Epithelial cell of proximal tubule (primary cell): Measurements from ENCODE around the gene EXD3. TPM values are rescaled to one million over a fixed set of nuclear protein-coding genes. Genes with fewer than 3 reads are reported as not detected.

ENCODE experiments used
- DNase-seq: peaks from one replicate; pipeline ENCODE4 v3.0.0-alpha.2; 2011; ENCODE audit warnings: low read depth
- H3K4me3 ChIP-seq: 2 replicates; pipeline ENCODE4 v1.5.1; 2011; ENCODE audit warnings: low read depth, mild to moderate bottlenecking, low read length
- CTCF ChIP-seq: conservative IDR thresholded peaks from 2 replicates; pipeline ENCODE4 v1.5.1; 2012; ENCODE audit warnings: low read depth, mild to moderate bottlenecking, low read length
- total RNA-seq: library from RNA; depleted of rRNA; stranded (reverse); fragments of >200 nt; gene quantifications from 2 replicates; pipeline ENCODE4 v1.2.3, GENCODE V29; 2015

EXD3 gene
- total RNA-seq, 1 donor from 2014 or later: 29.2 TPM

GRCh38 chr9:137369911-137370764 is 52.8 kb downstream of the EXD3 start:
- H3K4me3 ChIP-seq: no peak overlapping the region
- no peak for DNase-seq
- TF ChIP-seq CTCF: no peak

GRCh38 chr9:137369061-137369787 is 53.7 kb downstream of the EXD3 start:
- DNase-seq: no peak
- no peak for TF ChIP-seq CTCF
- no peak overlapping the region for H3K4me3 ChIP-seq

GRCh38 chr9:137368431-137369035 is 54.4 kb downstream of the EXD3 start:
- TF ChIP-seq CTCF: no peak
- no peak overlapping the region for H3K4me3 ChIP-seq
- DNase-seq: no peak

GRCh38 chr9:137367506-137368430 is 55.2 kb downstream of the EXD3 start:
- TF ChIP-seq CTCF: no peak
- no peak overlapping the region for H3K4me3 ChIP-seq
- DNase-seq: no peak

GRCh38 chr9:137366891-137367381 is 56.0 kb downstream of the EXD3 start:
- H3K4me3 ChIP-seq: no peak overlapping the region
- TF ChIP-seq CTCF: no peak
- no peak for DNase-seq

- DNase-seq: no peak
- no peak overlapping the region for H3K4me3 ChIP-seq
- TF ChIP-seq CTCF: no peak
Measured at GRCh38 chr9:137366445-137366810, 56.5 kb downstream of the EXD3 start.
